HepG2 (cell line): ENCODE data around the gene UBE3B.
A peak's percentile ranks its signal among the peaks of the same experiment; 100 is the strongest.

Experiments
- CTCF ChIP-seq: sonication (generic); formaldehyde crosslinking; IDR thresholded peaks from 2 replicates; pipeline ENCODE4 v1.5.0; 2020; ENCODE audit warnings: mild to moderate bottlenecking, missing genetic modification reagents, moderate library complexity
- HDAC1 ChIP-seq: sonication (generic); formaldehyde crosslinking; IDR thresholded peaks from 2 replicates; pipeline ENCODE4 v1.5.1; 2020; ENCODE audit warnings: mild to moderate bottlenecking, missing genetic modification reagents
- KMT2A ChIP-seq: sonication (generic); formaldehyde crosslinking; IDR thresholded peaks from 2 replicates; pipeline ENCODE4 v1.4.0; 2020; ENCODE audit warnings: missing genetic modification reagents
- MAFF ChIP-seq: IDR thresholded peaks from 2 replicates; pipeline ENCODE4 v1.6.1; 2011; ENCODE audit warnings: low read depth, low read length, improper control_type of control experiment
- NR2F2 ChIP-seq: IDR thresholded peaks from 2 replicates; pipeline ENCODE4 v1.6.1; 2012; ENCODE audit warnings: low read depth, inconsistent platforms, borderline replicate concordance
- POLR2A ChIP-seq, 2 experiments: IDR thresholded peaks; 2 replicates each; pipeline ENCODE4 v1.6.1; 2011; ENCODE audit warnings: low read depth in 2 of 2, low read length in 2 of 2, mild to moderate bottlenecking in 1 of 2, moderate library complexity in 1 of 2; ENCODE audit not compliant: insufficient read depth in 1 of 2
- POLR2AphosphoS5 ChIP-seq: IDR thresholded peaks from 2 replicates; pipeline ENCODE4 v1.6.1; 2012; ENCODE audit warnings: low read depth, low read length
- ZFP36 ChIP-seq: fragments of 150-350 bp; IDR thresholded peaks from 2 replicates; pipeline ENCODE4 v1.6.1; 2018; ENCODE audit warnings: borderline replicate concordance, low read length, low read depth; ENCODE audit not compliant: partially characterized antibody
- ZFX ChIP-seq: sonication (generic); formaldehyde crosslinking; IDR thresholded peaks from 2 replicates; pipeline ENCODE4 v1.4.0; 2020; ENCODE audit warnings: mild to moderate bottlenecking, low read depth, missing genetic modification reagents, moderate library complexity
- ZNF276 ChIP-seq: sonication (generic); formaldehyde crosslinking; IDR thresholded peaks from 2 replicates; pipeline ENCODE4 v1.4.0; 2020; ENCODE audit warnings: mild to moderate bottlenecking, low read depth, missing genetic modification reagents

- TF ChIP-seq ZFP36 (no peak), ZNF276 (no peak), CTCF (no peak), HDAC1 (CRISPR knock-in tag) (peak; percentile 97), NR2F2 (no peak), MAFF (no peak), POLR2A (IDR thresholded peaks at IDR 0.05; ENCODE audit: insufficient read depth in 1 of 2, low read depth in 2 of 2, low read length in 2 of 2) (peak; percentile 84 to 86), KMT2A (peak; percentile 70; the same call in 1 of the 2 replicates), POLR2AphosphoS5 (peak; percentile 83), ZFX (peak; percentile 99)
Observed at GRCh38 chr12:109573029-109573913, 95.8 kb downstream of the UBE3B start, which contains the start of the genes MMAB and MVK.
